Neural cell (in vitro differentiated cells): ENCODE measurements around the gene PREX1.

Experiments
- CTCF ChIP-seq: fragments of 450-650 bp; IDR thresholded peaks from 2 replicates; pipeline ENCODE4 v1.5.1; 2014; ENCODE audit warnings: antibody characterized with exemption, mild to moderate bottlenecking, moderate library complexity; ENCODE audit not compliant: poor library complexity, severe bottlenecking
- EP300 ChIP-seq: fragments of 450-650 bp; conservative IDR thresholded peaks from 2 replicates; pipeline ENCODE4 v1.6.1; 2014; ENCODE audit warnings: antibody characterized with exemption, mild to moderate bottlenecking, moderate library complexity; ENCODE audit not compliant: poor library complexity, severe bottlenecking
- EZH2 ChIP-seq: fragments of 200-600, 300-800 bp; shearing (Covaris generic), sonication (generic); IDR thresholded peaks from 2 replicates; pipeline ENCODE4 v1.6.1; 2014; ENCODE audit warnings: antibody characterized with exemption, low read length, borderline replicate concordance, mild to moderate bottlenecking; ENCODE audit not compliant: insufficient read depth, poor library complexity, severe bottlenecking
- MXI1 ChIP-seq: fragments of 450-650 bp; conservative IDR thresholded peaks from 2 replicates; pipeline ENCODE4 v1.6.1; 2014; ENCODE audit warnings: antibody characterized with exemption, mild to moderate bottlenecking; ENCODE audit not compliant: poor library complexity, severe bottlenecking
- POLR2AphosphoS5 ChIP-seq: IDR thresholded peaks from 2 replicates; pipeline ENCODE4 v1.6.1; 2012
- RAD21 ChIP-seq: fragments of 450-650 bp; conservative IDR thresholded peaks from 2 replicates; pipeline ENCODE4 v1.6.1; 2014; ENCODE audit warnings: antibody characterized with exemption, mild to moderate bottlenecking, moderate library complexity
- REST ChIP-seq: IDR thresholded peaks from 2 replicates; pipeline ENCODE4 v1.6.1; 2012; ENCODE audit warnings: borderline replicate concordance
- SMC3 ChIP-seq: fragments of 450-650 bp; conservative IDR thresholded peaks from 2 replicates; pipeline ENCODE4 v1.6.1; 2014; ENCODE audit warnings: antibody characterized with exemption, mild to moderate bottlenecking, moderate library complexity; ENCODE audit not compliant: poor library complexity
- TAF1 ChIP-seq: IDR thresholded peaks from 2 replicates; pipeline ENCODE4 v1.6.1; 2012; ENCODE audit warnings: low read depth

- TF ChIP-seq CTCF (no peak), EP300 (no peak), EZH2 (no peak), POLR2AphosphoS5 (no peak), TAF1 (no peak), MXI1 (no peak), REST (no peak), RAD21 (no peak), SMC3 (no peak)
Observed at GRCh38 chr20:48720256-48720985, 107.4 kb downstream of the PREX1 start.
